Measurements from ENCODE around the gene OR51G1.

OR51G1 gene

DNA sequence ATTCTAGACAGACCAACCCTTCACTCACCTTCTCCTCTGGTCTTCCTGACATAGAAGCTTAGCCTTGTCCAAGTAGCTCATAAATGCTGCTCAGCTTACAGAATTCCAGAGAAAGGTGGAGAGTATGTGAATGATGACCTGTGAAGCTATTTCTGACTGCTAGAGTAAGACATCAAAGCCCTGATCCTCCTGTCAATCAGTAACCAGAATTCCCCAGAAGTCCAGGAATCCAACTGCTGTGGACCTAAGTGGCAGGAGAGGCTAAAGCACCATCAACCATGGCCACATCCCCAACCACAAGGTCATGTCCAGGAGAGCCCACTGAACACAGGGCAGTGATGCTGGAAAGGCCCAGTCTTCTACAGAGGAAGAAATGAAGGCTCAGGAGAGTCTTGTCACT is 7.6 kb downstream of the OR51G1 start:
- TF ChIP-seq YY1 (IDR thresholded peaks at IDR 0.05; ENCODE audit: low read depth) = no peak
- TF ChIP-seq ZBTB7A (IDR thresholded peaks at IDR 0.05; ENCODE audit: low read depth) = no peak
- no peak for TF ChIP-seq EP300 (IDR thresholded peaks at IDR 0.05; ENCODE audit: borderline replicate concordance)

DNA sequence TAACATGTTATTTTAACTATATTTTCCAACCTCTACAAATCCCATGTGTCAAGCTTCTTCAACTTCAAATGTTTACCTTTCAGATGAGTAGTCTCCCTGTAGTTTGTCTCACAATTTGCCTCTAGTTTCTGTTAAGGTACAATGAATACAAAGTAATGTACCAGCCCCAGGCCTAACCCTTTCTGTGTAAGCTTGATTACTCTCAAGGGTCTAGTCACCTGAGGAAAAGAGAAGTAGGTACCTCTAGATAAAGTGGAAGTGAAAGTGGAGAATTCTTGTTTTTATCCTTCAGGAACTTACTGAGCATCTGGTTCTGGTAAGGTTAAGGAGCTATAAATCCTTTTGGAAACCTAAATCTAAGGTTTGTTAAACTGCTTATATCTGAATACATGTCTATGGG is 20.7 kb downstream of the OR51G1 start, which contains the start of gene OR51A7:
TSS of gene OR51A7 (plus strand) at position 300 of the 400 bp plus-strand sequence. CDS start 3,587 bp downstream, outside the sequence.
- no peak for TF ChIP-seq TEAD4 (IDR thresholded peaks at IDR 0.05)
- no peak for TF ChIP-seq CREB1 (IDR thresholded peaks at IDR 0.05; ENCODE audit: low read depth)
- no peak for TF ChIP-seq EP300 (IDR thresholded peaks at IDR 0.05; ENCODE audit: borderline replicate concordance)
- no peak for TF ChIP-seq TAF1 (IDR thresholded peaks at IDR 0.05; ENCODE audit: low read depth)
- TF ChIP-seq, protein P1, sequence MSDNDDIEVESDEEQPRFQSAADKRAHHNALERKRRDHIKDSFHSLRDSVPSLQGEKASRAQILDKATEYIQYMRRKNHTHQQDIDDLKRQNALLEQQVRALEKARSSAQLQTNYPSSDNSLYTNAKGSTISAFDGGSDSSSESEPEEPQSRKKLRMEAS (IDR thresholded peaks at IDR 0.05) = no peak
- no peak for TF ChIP-seq TCF12 (IDR thresholded peaks at IDR 0.05; ENCODE audit: low read depth)
- no peak for TF ChIP-seq ZBTB7A (IDR thresholded peaks at IDR 0.05; ENCODE audit: low read depth)
- no peak for TF ChIP-seq CEBPB (IDR thresholded peaks at IDR 0.05)
- TF ChIP-seq REST (IDR thresholded peaks at IDR 0.05; ENCODE audit: low read depth) = no peak
- no peak for TF ChIP-seq EGR1 (IDR thresholded peaks at IDR 0.05)
- no peak for TF ChIP-seq RAD21 (IDR thresholded peaks at IDR 0.05; ENCODE audit: low read depth)
- no peak for TF ChIP-seq FOXM1 (IDR thresholded peaks at IDR 0.05; ENCODE audit: borderline replicate concordance, low read depth)
- TF ChIP-seq YY1 (IDR thresholded peaks at IDR 0.05; ENCODE audit: low read depth) = no peak
- TF ChIP-seq, protein P2, sequence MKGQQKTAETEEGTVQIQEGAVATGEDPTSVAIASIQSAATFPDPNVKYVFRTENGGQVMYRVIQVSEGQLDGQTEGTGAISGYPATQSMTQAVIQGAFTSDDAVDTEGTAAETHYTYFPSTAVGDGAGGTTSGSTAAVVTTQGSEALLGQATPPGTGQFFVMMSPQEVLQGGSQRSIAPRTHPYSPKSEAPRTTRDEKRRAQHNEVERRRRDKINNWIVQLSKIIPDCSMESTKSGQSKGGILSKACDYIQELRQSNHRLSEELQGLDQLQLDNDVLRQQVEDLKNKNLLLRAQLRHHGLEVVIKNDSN (IDR thresholded peaks at IDR 0.05) = no peak
- TF ChIP-seq NFIC (IDR thresholded peaks at IDR 0.05) = no peak

GRCh38 chr11:4891996-4892640 is 32.0 kb downstream of the OR51G1 start:
- no peak for TF ChIP-seq CEBPB (IDR thresholded peaks at IDR 0.05)
- no peak for TF ChIP-seq TEAD4 (IDR thresholded peaks at IDR 0.05)
- TF ChIP-seq RAD21 (IDR thresholded peaks at IDR 0.05; ENCODE audit: low read depth) = no peak
- no peak for TF ChIP-seq TCF12 (IDR thresholded peaks at IDR 0.05; ENCODE audit: low read depth)
- TF ChIP-seq EP300 (IDR thresholded peaks at IDR 0.05; ENCODE audit: borderline replicate concordance) = no peak
- TF ChIP-seq REST (IDR thresholded peaks at IDR 0.05; ENCODE audit: low read depth) = no peak
- TF ChIP-seq, protein P2 (IDR thresholded peaks at IDR 0.05) = no peak
- TF ChIP-seq TAF1 (IDR thresholded peaks at IDR 0.05; ENCODE audit: low read depth) = no peak

- TF ChIP-seq CEBPB (IDR thresholded peaks at IDR 0.05) (no peak), EP300 (IDR thresholded peaks at IDR 0.05; ENCODE audit: borderline replicate concordance) (no peak), CREB1 (IDR thresholded peaks at IDR 0.05; ENCODE audit: low read depth) (no peak), EGR1 (IDR thresholded peaks at IDR 0.05) (no peak), ZBTB7A (IDR thresholded peaks at IDR 0.05; ENCODE audit: low read depth) (no peak), TAF1 (IDR thresholded peaks at IDR 0.05; ENCODE audit: low read depth) (no peak), RAD21 (IDR thresholded peaks at IDR 0.05; ENCODE audit: low read depth) (no peak), REST (IDR thresholded peaks at IDR 0.05; ENCODE audit: low read depth) (no peak), YY1 (IDR thresholded peaks at IDR 0.05; ENCODE audit: low read depth) (no peak), TCF12 (IDR thresholded peaks at IDR 0.05; ENCODE audit: low read depth) (no peak), FOXM1 (IDR thresholded peaks at IDR 0.05; ENCODE audit: borderline replicate concordance, low read depth) (no peak), TEAD4 (IDR thresholded peaks at IDR 0.05) (no peak), NFIC (IDR thresholded peaks at IDR 0.05) (no peak)
- TF ChIP-seq, protein P1 (IDR thresholded peaks at IDR 0.05) = no peak
- TF ChIP-seq, protein P2 (IDR thresholded peaks at IDR 0.05) = no peak
Observed at GRCh38 chr11:4890279-4890678, 33.9 kb downstream of the OR51G1 start.
